GM12801 (cell line): Measurements from ENCODE around the gene MAVS.

Source experiments
- CTCF ChIP-seq: IDR thresholded peaks from one replicate; pipeline ENCODE4 v1.5.1; 2011; ENCODE audit warnings: control low read depth; ENCODE audit not compliant: insufficient read length; ENCODE audit errors: extremely low read depth

The MAVS gene

GRCh38 chr20:3864518-3864917 is 17.9 kb downstream of the MAVS start:
- no peak for TF ChIP-seq CTCF

DNA sequence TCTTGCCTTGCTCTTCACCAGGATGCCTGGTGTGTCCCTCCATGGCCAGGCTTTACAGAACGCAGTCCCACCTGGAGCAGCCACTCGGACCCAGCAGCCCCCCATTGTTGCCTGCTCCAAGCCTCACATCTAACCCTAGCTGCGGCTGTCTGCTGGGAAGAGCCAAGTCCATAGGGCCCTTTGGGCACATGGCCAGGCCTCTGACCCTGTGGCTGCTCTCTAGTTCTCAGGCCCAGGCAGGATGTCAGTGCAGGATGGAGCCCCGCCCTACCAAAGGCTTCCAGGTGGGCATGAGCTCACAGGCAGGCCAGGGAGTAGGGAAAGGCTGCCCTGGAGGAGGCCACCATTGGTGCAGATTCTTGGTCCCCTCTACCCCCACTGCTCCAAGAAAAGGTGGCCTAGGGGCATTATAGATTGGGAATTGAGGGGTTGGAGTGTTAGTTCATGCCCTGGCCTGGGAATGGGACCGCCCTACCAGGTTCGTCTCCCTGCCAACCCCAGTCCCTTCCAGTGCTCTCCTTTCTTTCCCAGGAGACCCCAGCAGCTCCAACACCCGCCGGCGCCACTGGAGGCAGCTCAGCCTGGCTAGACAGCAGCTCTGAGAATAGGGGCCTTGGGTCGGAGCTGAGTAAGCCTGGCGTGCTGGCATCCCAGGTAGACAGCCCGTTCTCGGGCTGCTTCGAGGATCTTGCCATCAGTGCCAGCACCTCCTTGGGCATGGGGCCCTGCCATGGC is 18.7 kb downstream of the MAVS start:
- no peak for TF ChIP-seq CTCF

- no peak for TF ChIP-seq CTCF
Measured at GRCh38 chr20:3865887-3866407, 19.3 kb downstream of the MAVS start.

- no peak for TF ChIP-seq CTCF
Measured at GRCh38 chr20:3866464-3866863, 19.8 kb downstream of the MAVS start.

- no peak for TF ChIP-seq CTCF
Measured at GRCh38 chr20:3867802-3868201, 21.2 kb downstream of the MAVS start.

DNA sequence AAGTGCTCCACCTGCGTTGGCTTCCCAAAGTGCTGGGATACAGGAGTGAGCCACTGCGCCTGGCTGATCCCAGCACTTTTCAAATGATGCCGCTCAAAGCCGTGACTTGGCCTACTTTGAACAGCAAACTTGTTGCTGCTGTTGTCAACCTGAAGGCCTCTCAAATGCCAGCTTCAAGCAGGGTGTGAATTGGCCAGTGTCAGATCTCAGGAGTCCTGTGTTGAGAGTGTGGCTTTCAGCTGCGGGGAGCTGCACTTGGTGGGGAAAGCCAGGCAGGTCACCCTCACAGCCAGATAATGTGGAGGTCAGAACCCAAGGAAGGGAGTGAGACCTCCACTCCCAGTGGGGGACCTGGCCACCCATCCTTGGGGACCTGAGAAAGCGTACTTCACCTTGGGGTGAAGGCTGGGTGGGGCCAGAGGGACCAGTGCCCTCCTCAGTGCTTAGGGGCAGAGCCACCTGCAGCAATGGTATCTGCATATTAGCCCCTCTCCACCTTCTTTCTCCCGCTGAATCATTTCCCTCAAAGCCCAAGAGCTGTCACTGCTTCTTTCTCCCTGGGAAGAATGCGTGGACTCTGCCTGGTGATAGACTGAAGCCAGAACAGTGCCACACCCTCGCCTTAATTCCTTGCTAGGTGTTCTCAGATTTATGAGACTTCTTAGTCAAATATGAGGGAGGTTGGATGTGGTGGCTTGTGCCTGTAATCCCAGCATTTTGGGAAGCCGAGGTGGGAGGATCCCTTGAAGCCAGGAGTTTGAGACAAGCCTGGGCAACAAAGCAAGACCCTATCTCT is 23.4 kb downstream of the MAVS start:
- TF ChIP-seq CTCF = no peak

DNA sequence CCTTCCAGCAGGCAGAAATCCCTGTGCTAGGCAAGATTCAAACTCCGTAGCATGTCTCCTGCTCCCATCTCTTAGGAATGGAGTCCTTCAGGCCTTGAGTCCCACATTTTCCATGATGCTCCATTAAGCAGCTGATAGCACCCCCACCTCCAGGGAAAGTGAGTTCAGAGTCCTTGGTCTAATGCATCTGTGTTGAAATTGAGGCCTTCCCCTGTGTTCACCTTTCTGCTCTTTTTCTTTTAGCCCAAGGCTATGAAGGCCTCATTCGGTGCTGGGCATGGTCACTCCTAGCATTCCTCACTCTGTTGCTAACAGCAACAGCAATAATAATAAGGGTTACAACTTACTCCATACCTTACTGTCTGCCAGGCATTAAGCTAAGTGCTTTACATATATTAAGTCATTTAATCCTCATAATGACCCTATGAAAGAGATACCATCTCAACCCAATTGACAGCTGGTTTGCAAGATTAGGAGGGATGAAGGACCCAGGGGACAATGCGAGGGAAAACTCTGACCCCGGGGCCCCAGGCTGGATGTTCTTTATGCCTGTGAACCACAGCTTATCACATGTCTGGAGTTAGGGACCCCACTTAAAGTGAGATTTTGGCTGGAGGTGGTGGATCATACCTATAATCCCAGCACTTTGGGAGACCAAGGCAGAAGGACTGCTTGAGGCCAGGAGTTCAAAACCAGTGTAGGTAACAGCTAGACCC is 25.1 kb downstream of the MAVS start:
- TF ChIP-seq CTCF = no peak
